HEK293 (cell line): ENCODE data around the gene PDE4D.

Source experiments
- CTCF ChIA-PET: fragments of 350-600 bp; formaldehyde crosslinking; extraction: SDS; loops from one replicate; lab custom pipeline; 2021; ENCODE audit warnings: antibody characterized with exemption; lab: Yijun Ruan, JAX
- POLR2A ChIA-PET: fragments of 300-600 bp; formaldehyde crosslinking; extraction: SDS; loops from one replicate; lab custom pipeline; 2020; ENCODE audit warnings: antibody characterized with exemption, inconsistent platforms; lab: Yijun Ruan, JAX
- H3K27ac ChIP-seq: fragments of 200-500 bp; sonication (Bioruptor generic); 2 replicates; pipeline ENCODE4 v1.5.1; 2014; ENCODE audit warnings: low read depth, low read length, control low read depth, inconsistent platforms; ENCODE audit errors: extremely low read depth
- H3K36me3 ChIP-seq, 2 experiments: fragments of 200-500 bp in 1 of 2; sonication (Bioruptor generic) in 1 of 2; 1 replicate in 1 of 2; 2 replicates in 1 of 2; pipeline ENCODE4 v1.5.1; 2014 to 2017; ENCODE audit warnings: inconsistent platforms in 2 of 2, low read length in 2 of 2; ENCODE audit not compliant: control insufficient read depth in 2 of 2, insufficient read depth in 1 of 2
- H3K4me1 ChIP-seq: fragments of 200-500 bp; sonication (Bioruptor generic); 2 replicates; pipeline ENCODE4 v1.5.1; 2014; ENCODE audit warnings: mild to moderate bottlenecking, low read length, inconsistent platforms; ENCODE audit not compliant: control insufficient read depth, insufficient read depth
- H3K4me3 ChIP-seq: 2 replicates; pipeline ENCODE4 v1.5.1; 2011; ENCODE audit warnings: low read depth, mild to moderate bottlenecking, control low read depth, low read length, moderate library complexity
- H3K9me3 ChIP-seq: fragments of 200-500 bp; sonication (Bioruptor generic); 2 replicates; pipeline ENCODE4 v1.5.1; 2014; ENCODE audit warnings: low read depth, low read length, inconsistent platforms; ENCODE audit not compliant: control insufficient read depth, insufficient read depth
- OSR2 ChIP-seq: fragments of 450-650 bp; formaldehyde crosslinking; IDR thresholded peaks from 2 replicates; pipeline ENCODE4 v1.5.1; 2016; ENCODE audit warnings: missing biosample characterization, missing genetic modification characterization
- PRDM4 ChIP-seq: fragments of 450-650 bp; formaldehyde crosslinking; IDR thresholded peaks from 2 replicates; pipeline ENCODE4 v1.5.1; 2017; ENCODE audit warnings: missing biosample characterization, missing genetic modification characterization
- TCF7L2 ChIP-seq: IDR thresholded peaks from 2 replicates; pipeline ENCODE4 v1.6.1; 2011; ENCODE audit warnings: low read depth, mild to moderate bottlenecking, inconsistent platforms, low read length, moderate library complexity, borderline replicate concordance
- ZBTB48 ChIP-seq: fragments of 450-650 bp; formaldehyde crosslinking; IDR thresholded peaks from 2 replicates; pipeline ENCODE4 v1.5.1; 2016; ENCODE audit warnings: missing biosample characterization, missing genetic modification characterization
- ZNF514 ChIP-seq: fragments of 450-650 bp; formaldehyde crosslinking; IDR thresholded peaks from 2 replicates; pipeline ENCODE4 v1.5.1; 2016; ENCODE audit warnings: missing biosample characterization, missing genetic modification characterization
- ZNF664 ChIP-seq: fragments of 450-650 bp; formaldehyde crosslinking; IDR thresholded peaks from 2 replicates; pipeline ENCODE4 v1.5.1; 2016; ENCODE audit warnings: missing biosample characterization, missing genetic modification characterization
- TF ChIP-seq, protein P1 (sequence below): fragments of 450-650 bp; IDR thresholded peaks from 2 replicates; pipeline ENCODE4 v1.5.1; 2018; ENCODE audit warnings: missing biosample characterization, mild to moderate bottlenecking, missing genetic modification characterization
- TF ChIP-seq, protein P2 (sequence below): fragments of 450-650 bp; formaldehyde crosslinking; conservative IDR thresholded peaks from 2 replicates; pipeline ENCODE4 v1.5.1; 2016; ENCODE audit warnings: low read depth, missing biosample characterization, missing genetic modification characterization
- TF ChIP-seq, protein P3 (sequence below): fragments of 450-650 bp; formaldehyde crosslinking; conservative IDR thresholded peaks from 2 replicates; pipeline ENCODE4 v1.5.1; 2016; ENCODE audit warnings: low read depth, missing biosample characterization, missing genetic modification characterization
- TF ChIP-seq, protein P4 (sequence below): fragments of 450-650 bp; formaldehyde crosslinking; IDR thresholded peaks from 2 replicates; pipeline ENCODE4 v1.5.1; 2016; ENCODE audit warnings: missing biosample characterization, missing genetic modification characterization

PDE4D gene

GRCh38 chr5:58963821-58964220 is 929.7 kb downstream of the PDE4D start:
- H3K27ac ChIP-seq = no peak overlapping the region
- no peaks in the 10 kb centered on the region for H3K9me3 ChIP-seq
- POLR2A ChIA-PET = no interaction called here
- H3K36me3 ChIP-seq = no peaks in the 10 kb centered on the region
- H3K4me3 ChIP-seq = no peak overlapping the region
- TF ChIP-seq, protein P1, sequence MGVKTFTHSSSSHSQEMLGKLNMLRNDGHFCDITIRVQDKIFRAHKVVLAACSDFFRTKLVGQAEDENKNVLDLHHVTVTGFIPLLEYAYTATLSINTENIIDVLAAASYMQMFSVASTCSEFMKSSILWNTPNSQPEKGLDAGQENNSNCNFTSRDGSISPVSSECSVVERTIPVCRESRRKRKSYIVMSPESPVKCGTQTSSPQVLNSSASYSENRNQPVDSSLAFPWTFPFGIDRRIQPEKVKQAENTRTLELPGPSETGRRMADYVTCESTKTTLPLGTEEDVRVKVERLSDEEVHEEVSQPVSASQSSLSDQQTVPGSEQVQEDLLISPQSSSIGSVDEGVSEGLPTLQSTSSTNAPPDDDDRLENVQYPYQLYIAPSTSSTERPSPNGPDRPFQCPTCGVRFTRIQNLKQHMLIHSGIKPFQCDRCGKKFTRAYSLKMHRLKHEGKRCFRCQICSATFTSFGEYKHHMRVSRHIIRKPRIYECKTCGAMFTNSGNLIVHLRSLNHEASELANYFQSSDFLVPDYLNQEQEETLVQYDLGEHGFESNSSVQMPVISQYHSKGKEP (tag by site-specific recombination) = no peak
- TF ChIP-seq, protein P2, sequence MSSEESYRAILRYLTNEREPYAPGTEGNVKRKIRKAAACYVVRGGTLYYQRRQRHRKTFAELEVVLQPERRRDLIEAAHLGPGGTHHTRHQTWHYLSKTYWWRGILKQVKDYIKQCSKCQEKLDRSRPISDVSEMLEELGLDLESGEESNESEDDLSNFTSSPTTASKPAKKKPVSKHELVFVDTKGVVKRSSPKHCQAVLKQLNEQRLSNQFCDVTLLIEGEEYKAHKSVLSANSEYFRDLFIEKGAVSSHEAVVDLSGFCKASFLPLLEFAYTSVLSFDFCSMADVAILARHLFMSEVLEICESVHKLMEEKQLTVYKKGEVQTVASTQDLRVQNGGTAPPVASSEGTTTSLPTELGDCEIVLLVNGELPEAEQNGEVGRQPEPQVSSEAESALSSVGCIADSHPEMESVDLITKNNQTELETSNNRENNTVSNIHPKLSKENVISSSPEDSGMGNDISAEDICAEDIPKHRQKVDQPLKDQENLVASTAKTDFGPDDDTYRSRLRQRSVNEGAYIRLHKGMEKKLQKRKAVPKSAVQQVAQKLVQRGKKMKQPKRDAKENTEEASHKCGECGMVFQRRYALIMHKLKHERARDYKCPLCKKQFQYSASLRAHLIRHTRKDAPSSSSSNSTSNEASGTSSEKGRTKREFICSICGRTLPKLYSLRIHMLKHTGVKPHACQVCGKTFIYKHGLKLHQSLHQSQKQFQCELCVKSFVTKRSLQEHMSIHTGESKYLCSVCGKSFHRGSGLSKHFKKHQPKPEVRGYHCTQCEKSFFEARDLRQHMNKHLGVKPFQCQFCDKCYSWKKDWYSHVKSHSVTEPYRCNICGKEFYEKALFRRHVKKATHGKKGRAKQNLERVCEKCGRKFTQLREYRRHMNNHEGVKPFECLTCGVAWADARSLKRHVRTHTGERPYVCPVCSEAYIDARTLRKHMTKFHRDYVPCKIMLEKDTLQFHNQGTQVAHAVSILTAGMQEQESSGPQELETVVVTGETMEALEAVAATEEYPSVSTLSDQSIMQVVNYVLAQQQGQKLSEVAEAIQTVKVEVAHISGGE (tag by site-specific recombination) = no peak
- TF ChIP-seq, protein P3, sequence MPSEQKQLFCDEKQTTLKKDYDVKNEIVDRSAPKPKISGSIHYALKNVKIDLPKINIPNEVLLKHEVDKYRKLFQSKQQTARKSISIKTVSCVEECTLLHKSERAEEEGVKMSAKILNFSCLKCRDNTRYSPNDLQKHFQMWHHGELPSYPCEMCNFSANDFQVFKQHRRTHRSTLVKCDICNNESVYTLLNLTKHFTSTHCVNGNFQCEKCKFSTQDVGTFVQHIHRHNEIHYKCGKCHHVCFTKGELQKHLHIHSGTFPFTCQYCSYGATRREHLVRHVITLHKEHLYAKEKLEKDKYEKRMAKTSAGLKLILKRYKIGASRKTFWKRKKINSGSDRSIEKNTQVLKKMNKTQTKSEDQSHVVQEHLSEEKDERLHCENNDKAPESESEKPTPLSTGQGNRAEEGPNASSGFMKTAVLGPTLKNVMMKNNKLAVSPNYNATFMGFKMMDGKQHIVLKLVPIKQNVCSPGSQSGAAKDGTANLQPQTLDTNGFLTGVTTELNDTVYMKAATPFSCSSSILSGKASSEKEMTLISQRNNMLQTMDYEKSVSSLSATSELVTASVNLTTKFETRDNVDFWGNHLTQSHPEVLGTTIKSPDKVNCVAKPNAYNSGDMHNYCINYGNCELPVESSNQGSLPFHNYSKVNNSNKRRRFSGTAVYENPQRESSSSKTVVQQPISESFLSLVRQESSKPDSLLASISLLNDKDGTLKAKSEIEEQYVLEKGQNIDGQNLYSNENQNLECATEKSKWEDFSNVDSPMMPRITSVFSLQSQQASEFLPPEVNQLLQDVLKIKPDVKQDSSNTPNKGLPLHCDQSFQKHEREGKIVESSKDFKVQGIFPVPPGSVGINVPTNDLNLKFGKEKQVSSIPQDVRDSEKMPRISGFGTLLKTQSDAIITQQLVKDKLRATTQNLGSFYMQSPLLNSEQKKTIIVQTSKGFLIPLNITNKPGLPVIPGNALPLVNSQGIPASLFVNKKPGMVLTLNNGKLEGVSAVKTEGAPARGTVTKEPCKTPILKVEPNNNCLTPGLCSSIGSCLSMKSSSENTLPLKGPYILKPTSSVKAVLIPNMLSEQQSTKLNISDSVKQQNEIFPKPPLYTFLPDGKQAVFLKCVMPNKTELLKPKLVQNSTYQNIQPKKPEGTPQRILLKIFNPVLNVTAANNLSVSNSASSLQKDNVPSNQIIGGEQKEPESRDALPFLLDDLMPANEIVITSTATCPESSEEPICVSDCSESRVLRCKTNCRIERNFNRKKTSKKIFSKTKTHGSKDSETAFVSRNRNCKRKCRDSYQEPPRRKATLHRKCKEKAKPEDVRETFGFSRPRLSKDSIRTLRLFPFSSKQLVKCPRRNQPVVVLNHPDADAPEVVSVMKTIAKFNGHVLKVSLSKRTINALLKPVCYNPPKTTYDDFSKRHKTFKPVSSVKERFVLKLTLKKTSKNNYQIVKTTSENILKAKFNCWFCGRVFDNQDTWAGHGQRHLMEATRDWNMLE (tag by site-specific recombination) = no peak
- TF ChIP-seq ZNF514 (tag by site-specific recombination) = no peak
- TF ChIP-seq, protein P4, sequence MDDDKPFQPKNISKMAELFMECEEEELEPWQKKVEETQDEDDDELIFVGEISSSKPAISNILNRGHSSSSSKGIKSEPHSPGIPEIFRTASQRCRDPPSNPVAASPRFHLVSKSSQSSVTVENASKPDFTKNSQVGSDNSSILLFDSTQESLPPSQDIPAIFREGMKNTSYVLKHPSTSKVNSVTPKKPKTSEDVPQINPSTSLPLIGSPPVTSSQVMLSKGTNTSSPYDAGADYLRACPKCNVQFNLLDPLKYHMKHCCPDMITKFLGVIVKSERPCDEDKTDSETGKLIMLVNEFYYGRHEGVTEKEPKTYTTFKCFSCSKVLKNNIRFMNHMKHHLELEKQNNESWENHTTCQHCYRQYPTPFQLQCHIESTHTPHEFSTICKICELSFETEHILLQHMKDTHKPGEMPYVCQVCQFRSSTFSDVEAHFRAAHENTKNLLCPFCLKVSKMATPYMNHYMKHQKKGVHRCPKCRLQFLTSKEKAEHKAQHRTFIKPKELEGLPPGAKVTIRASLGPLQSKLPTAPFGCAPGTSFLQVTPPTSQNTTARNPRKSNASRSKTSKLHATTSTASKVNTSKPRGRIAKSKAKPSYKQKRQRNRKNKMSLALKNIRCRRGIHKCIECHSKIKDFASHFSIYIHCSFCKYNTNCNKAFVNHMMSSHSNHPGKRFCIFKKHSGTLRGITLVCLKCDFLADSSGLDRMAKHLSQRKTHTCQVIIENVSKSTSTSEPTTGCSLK (tag by site-specific recombination) = no peak
- no peaks in the 10 kb centered on the region for H3K4me1 ChIP-seq
- CTCF ChIA-PET = no interaction called here

DNA sequence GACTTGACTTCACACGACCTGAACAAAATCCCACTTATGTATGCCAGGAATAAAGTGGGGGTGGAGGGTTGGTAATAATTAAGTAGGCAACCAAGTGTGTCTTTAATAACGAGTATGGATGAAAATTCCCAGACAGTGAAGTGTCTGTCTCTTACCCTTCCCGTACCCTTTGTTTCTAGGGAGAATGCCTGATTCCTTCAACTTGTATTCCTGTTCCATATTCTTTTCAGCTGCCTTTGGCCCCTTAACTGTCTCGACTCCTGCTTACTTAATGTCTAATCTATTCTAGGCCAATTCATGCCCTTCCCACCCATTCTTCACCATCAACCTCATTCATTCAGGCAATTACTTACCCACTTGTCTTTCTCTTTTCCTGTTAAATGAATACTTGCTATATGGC is 930.2 kb downstream of the PDE4D start:
- Histone ChIP-seq H3K4me1 (no peaks in the 10 kb centered on the region), H3K9me3 (no peaks in the 10 kb centered on the region), H3K36me3 (no peaks in the 10 kb centered on the region), H3K4me3 (no peak overlapping the region), H3K27ac (no peak overlapping the region)
- CTCF ChIA-PET = no interaction called here
- TF ChIP-seq OSR2 (tag by site-specific recombination) = no peak
- TF ChIP-seq ZBTB48 (tag by site-specific recombination) = no peak
- TF ChIP-seq PRDM4 (tag by site-specific recombination) = no peak
- no peak for TF ChIP-seq TCF7L2
- no peak for TF ChIP-seq ZNF664 (tag by site-specific recombination)
- POLR2A ChIA-PET = no interaction called here
